ENCODE results near the gene USH2A. TPM values are rescaled to one million over a fixed set of nuclear protein-coding genes. Genes with fewer than 3 reads are reported as not detected.

USH2A gene
- polyA plus RNA-seq, 4 donors = 0.04 to 0.32 (median 0.22) TPM

DNA sequence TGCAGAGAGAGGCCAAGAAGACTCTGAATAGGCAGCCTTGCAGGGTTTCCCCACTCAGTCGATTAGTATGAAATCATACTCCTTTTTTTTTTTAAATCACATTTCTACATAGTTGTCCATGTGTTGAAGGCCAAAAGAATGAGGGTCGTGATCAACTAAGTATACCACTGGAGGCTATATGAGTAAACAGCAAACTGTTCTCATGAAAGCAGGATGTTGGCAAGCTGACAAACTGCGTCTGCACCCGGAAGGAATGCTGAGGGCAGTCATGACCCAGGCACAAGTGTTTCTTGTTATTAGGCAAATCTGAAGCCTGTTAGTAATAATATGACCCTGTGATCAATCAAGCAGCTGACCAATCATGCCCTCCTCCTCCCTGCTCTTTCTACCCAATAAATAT is 213.2 kb downstream of the USH2A start:
- DNase-seq (ENCODE audit: low read depth in 4 of 4, low spot score in 3 of 4) = no peak

DNA sequence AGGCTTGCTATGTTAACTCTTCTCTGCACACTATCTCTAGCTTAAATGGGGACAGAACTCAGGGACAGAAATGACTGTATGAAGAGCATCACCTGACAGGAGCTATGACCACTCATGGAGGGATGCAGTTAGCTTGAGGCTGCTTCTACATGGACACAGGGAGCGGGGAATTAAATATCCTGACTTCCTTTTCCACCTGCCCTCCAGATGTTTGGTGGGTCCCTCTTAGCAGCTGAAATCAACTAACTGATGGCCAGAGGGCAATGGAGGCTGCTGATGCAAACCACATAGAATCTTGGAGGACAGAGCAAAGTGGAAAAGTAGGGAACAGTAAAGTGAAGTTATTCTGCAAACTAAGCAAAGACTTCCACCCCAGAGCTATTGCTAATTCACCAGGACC is 214.1 kb downstream of the USH2A start:
- DNase-seq (ENCODE audit: low read depth in 4 of 4, low spot score in 3 of 4) = no peak

DNA sequence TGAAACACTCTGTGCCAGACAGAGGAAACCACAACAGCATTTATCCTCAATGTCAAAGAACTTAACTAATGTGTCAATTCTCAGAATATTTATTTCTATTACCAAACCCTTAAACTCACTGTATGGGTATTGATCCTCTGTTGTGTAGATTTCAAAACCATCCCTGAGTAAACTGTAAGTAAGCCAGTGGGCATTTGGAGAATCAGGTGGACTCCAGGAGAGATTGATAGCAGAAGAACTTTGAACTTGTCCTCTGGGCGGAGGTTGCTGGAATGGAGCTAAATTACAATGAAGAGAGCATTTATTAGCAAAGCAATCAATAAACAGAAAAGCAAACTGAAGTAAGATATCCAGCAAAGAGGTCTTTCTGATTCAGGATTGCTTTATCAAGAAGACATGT is 216.1 kb downstream of the USH2A start:
- DNase-seq (ENCODE audit: low read depth in 4 of 4, low spot score in 3 of 4) = no peak

DNA sequence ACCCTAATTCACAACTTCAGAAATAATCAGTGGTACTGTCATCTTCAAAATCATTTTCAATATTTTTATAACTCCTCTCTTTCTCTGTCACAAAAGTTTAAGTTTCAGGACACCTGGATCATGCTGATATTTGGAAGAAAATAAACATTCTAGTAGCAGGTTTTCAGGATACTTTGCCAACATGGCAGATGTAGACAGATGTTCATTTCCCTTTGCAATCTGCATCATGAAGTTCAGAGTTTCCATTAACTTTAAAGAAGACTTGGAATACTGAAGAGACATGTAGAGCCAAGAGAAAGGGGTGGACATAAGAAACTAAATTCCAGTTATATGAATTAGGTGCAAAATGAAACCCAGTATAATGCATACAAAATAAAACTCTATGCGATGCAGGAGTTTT is 218.1 kb downstream of the USH2A start:
- DNase-seq (ENCODE audit: low read depth in 4 of 4, low spot score in 3 of 4) = no peak

DNA sequence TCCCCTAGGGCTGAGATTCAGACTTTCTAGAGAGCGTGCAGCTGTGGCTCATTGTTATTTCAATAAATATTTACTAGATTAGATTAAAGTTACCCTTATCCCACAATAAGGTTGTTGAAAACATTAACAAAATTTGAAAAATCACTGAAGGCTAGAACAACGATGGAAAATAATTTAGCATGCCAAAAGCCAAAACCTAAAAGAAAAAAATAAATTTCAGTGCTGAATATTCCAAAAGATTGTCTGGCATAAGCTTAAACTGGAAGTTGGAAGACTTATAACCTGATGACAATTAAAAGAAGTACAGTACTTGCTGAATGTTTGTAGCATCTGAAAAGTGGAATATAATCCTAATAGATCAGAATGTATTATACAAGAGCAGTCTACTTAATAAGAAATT is 221.3 kb downstream of the USH2A start:
- no peak for DNase-seq (ENCODE audit: low read depth in 4 of 4, low spot score in 3 of 4)

DNA sequence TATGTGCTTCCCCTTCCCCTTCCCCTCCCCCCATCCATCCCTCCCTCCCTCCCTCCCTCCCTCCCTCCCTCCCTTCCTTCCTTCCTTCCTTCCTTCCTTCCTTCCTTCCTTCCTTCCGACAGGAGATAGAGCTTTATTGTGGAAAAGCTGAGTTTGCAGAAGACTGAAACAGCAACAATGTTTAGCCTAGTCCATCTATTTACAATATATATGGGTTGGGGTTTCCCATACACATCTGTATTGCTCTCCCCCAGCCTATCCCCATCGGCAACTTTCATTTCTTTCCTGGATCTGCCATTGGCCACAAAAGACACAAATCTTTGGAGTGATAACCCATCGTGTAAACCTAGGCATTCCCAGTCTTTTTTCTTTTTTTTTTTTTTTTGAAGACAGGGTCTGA is 222.3 kb downstream of the USH2A start:
- no peak for DNase-seq (ENCODE audit: low read depth in 4 of 4, low spot score in 3 of 4)

DNA sequence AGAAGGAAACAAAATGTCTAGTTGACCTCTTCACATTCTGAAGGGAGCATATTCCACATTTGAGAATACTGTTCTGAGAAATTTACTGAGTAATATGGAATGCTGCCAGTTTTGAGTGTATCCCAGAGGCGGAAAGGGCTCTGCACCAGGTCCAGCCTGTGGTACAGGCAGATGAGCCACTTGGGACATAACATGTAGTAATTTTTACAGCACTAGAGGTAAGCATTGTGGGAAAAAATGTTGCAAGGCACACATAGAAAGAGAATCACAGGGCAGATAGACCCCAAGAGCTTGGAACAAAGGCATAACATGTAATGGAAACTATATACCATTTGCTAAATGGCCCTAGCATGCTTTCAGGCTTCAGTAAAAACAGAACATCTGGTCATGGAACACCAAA is 228.5 kb downstream of the USH2A start:
- DNase-seq (ENCODE audit: low read depth in 4 of 4, low spot score in 3 of 4) = no peak

DNA sequence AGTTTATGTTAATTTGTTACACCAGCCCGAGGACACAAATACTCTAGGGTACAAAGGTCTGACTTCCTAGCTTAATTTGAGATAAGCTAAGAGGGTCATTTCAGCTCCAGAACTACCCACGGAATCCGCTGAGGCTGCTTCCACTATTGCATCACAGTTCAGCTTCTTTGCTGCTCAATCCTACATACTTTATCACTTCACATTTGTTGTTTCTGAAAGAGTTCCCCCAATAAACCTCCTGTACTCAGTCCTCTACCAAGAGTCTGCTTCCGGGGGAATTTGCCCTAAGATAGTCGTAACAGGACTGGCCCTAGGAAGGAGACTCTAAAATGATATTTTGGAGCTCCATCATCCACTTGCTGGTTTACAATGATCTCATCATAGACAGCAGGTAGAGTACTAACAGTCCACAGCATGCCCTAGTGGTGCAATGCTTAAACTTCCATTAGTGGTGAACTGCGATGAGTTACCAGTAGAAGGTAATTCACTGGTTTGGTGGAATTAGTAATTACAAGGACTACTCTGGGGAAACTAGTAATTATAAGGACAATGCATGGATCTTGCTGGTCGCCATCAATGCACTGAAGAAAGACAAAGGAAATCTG is 229.3 kb downstream of the USH2A start:
- DNase-seq (ENCODE audit: low read depth in 4 of 4, low spot score in 3 of 4) = no peak

DNA sequence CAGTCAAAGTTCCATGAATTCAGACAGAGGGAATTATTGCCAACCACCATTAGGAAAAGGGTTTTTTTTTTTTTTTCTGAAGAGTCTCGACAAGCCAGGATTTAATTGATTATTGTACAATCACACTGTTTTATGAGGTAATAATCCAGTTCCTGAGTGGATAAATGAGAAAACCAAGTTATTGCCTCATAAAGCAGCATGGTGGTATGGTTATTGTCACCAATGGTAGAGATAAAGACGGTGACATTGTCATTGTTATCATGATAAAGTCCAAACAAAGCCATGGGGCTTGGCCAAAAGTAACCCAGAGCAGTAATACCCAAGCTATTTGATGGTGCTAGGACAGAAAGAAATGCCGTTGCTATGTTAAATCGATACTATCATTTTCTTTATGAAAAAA is 232.8 kb downstream of the USH2A start:
- no peak for DNase-seq (ENCODE audit: low read depth in 4 of 4, low spot score in 3 of 4)

DNA sequence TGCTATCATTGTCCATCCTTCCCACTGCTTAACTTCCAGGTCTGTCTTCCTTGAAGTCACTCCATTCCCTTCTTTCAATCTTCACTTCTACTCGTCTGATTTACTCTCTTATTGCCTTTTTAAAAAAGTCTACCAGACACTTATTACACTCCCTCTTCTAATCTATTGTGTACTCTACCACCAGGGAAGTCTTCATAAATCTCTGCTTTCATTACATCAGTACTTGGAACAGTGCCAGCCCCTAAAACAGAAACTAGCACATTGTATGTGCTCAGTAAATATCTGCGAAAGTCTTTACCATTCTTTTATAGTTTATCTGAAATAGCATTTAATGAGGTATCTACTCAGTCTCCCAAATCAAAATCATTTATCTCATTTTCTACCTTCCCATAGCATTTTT is 236.4 kb downstream of the USH2A start:
- no peak for DNase-seq (ENCODE audit: low read depth in 4 of 4, low spot score in 3 of 4)

DNA sequence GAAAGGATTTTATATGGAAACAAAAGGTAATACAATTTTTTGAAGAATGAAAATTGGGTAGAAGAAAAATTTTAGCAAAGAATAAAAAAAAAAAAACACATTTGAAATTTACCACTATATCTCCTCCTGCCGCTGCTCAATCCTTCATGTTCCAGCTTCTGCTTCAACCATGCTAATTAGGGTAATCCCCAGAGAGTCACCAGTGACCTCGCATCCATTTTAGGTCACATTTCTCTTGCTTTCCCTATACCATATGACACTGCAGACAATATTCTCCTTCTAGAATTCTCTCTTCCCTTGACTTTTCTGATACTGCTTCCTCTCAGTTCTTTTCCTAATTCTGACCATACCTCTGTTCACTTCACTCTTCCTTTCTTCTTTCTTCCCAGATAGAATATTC is 237.1 kb downstream of the USH2A start:
- DNase-seq (ENCODE audit: low read depth in 4 of 4, low spot score in 3 of 4) = no peak

DNA sequence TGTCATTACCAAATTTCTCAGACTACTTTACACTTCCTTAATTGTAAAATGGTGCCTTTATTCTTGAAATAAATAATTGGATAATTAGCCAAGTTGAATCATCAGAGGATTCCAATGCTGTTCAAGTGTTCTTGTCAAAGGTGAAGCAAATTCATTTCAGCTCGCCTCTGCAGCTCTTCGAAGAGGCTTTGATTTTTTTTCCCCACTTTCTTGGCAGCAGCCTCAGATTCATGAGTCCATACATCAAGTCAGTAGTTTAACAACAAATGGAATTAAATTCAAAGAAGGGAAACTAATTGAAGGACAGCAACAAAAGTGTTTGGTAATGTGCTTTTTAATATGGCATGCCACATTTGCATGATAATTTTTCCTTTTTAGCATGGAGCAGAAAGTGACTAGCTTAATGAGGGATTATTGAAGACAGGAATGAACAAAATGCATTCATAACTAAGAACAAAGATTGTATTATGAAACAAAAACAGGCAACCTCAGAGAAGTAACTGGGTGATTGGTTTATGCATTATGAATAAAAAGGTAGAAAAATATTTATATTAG is 239.0 kb downstream of the USH2A start:
- no peak for DNase-seq (ENCODE audit: low read depth in 4 of 4, low spot score in 3 of 4)

DNA sequence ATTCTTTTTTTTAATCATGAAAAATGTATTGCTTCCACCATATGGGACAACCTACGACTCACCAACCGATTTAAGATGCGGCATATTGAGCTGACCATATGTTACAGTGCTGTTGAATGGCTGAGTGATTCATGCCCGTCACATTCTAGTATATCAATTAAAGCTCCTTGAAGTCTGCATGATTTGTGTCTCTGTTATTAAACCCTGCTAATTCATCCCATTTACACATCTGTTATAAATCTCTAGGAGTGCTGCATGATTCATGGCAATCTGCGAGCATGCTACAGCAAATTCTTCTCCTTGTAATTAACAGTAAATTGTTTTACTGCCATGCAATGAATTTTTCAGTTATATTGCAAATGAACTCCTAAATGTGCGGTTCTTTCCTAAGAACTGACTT is 239.8 kb downstream of the USH2A start:
- DNase-seq (ENCODE audit: low read depth in 4 of 4, low spot score in 3 of 4) = peak in 1 of 4 donors; percentile 22

DNA sequence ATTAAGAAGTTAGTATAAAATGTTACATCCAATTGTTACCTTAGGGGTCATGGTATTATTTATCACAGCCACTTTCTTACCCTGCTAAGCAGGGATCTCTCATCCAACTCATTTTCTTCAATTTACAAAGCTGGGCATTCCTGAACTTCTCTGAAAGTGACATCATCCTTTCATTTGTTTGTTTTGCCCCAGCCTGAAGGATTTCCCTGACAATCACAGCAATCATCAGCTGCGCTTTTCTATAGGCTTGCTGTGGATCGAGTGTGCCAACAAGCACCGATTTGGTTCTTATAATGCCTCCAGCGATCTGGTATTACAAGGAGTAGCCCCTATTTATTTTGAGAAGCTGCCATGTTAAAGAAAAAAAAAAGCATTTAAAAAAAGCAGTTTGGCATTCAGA is 240.2 kb downstream of the USH2A start:
- DNase-seq (ENCODE audit: low read depth in 4 of 4, low spot score in 3 of 4) = no peak

DNA sequence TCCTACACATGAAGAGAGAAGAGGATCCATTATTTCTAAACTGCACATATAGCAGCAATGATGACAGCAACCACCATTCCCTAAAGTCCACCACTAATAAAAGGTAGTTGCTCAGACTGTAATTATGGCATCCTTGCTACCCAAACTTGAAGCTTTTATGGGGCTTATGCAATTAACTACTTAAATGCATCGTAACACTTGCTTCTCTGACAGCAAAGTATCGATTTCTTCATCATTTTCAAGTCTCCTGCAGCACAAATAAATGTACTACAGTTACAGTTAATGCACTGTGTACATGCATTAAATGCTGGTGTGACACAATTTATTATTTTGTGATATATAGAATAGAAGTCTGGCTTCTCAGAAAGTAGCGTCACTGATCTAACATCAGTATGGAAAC is 241.7 kb downstream of the USH2A start:
- no peak for DNase-seq (ENCODE audit: low read depth in 4 of 4, low spot score in 3 of 4)

DNA sequence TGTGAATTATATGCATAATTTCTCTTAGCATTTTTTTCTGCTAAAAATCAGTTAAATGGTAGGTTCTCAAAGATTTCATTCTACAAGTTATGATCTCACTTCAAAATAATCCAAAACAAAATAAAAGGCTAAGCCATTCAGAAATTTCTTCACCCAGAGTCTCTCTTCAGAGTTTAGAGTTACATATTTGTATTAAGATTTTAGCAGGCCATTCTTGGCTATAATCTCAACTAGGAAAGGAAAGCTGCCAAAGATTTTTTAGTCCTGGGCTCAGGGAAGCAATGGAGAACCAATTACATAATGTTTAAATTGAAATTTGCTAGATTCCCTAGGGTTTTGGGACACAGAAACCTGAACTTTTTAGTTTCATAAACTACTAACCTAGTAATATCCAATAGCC is 245.0 kb downstream of the USH2A start:
- no peak for DNase-seq (ENCODE audit: low read depth in 4 of 4, low spot score in 3 of 4)

DNA sequence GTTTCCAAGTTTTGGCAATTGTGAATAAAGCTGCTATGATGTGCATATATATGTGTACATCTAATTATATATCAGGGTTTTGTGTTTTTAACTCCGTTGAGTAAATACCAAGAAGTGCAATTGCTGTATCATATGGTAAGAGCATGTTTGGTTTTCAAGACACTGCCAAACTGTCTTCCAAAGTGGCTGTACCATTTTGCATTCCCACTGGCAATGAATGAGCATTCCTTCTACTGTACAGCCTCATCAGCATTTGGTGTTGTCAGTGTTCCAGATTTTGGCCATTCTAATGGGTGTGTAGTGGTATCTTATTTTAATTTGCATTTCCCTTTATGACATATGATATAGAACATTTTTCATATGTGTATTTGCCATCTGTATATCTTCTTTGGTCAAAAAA is 246.3 kb downstream of the USH2A start:
- DNase-seq (ENCODE audit: low read depth in 4 of 4, low spot score in 3 of 4) = no peak

DNA sequence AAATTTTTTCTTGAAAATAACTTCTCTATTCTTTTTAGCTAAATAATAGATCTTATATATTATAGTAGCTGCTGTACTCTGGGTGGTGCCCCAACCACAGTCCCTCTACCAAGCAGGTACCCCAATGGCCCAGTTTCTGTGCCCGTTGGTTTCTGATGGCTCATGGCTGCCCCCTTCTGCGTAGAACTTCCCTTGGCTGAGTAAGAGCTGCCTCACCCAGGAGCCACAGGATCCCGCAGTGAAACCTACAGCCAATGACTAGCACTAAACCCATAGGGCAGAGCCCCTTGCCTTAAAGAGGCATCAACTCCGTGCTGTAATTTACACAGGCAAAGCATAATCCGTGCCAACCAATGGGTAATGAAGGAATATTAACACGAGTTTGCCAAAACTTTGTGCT is 247.5 kb downstream of the USH2A start:
- no peak for DNase-seq (ENCODE audit: low read depth in 4 of 4, low spot score in 3 of 4)

DNA sequence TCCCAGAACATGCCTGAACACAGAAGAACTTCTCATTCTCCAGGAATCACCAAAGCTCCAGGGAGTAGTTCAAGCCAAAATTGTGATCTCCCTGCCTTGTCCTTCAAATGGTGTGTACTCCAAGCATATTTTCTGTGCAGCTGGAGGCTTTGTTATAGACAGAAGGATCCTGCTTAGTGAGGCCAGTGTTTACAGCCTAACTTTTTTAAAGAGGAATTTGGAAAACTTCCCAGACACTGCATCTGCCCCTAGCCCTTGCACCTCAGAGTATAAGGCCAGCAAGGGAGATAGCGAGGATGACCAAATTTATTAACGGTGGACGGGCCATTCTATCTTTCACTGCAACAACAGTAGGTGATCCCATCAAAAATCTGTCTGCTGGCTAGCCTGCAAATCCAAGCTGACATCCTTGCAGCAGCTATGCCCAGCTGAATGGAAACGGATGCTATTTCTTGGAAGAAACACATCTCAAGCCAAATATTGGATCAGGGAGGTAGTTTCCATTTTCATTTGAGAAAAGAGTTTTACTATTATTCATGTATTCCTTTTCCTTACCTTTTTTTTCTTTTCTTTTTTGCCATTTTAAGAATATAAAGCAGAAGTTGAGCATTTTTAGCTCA is 249.8 kb downstream of the USH2A start:
- DNase-seq (ENCODE audit: low read depth in 4 of 4, low spot score in 3 of 4) = no peak

DNA sequence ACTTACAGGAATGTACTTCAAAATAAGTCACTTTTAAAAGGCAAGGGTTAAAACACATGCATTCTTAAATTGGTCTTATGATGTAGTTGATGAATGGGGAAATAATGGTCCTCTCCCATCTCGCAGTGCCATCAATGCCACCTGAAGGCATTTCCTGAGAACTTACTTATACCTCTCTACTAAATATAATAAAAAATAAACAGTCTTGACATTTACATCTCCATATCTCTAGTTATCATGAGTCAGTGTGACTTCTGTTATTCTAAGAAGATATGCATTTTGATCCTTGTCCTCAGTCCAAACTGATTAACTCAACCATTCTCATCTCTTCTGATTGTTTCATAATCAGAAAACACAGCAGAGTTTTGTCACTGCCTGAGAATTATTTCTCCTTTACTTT is 253.9 kb downstream of the USH2A start:
- DNase-seq (ENCODE audit: low read depth in 4 of 4, low spot score in 3 of 4) = no peak

DNA sequence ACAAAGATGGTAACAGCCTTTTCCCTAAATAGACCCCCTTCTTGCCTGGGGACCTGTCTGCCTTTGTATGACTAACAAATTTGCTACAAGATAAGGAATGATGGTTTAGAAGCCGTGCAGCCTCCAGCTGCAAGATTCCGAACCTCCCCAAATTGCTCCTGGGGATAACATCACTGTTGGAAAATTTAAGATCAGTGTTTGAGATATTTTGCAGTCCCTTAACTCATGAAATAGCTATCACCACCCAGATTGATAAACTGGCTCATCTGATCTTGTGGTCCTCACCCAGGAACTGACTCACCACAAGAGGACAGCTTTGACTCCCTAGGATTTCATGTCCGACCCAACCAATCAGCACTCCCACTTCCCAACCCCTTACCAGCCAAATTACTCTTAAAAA is 254.7 kb downstream of the USH2A start:
- no peak for DNase-seq (ENCODE audit: low read depth in 4 of 4, low spot score in 3 of 4)

DNA sequence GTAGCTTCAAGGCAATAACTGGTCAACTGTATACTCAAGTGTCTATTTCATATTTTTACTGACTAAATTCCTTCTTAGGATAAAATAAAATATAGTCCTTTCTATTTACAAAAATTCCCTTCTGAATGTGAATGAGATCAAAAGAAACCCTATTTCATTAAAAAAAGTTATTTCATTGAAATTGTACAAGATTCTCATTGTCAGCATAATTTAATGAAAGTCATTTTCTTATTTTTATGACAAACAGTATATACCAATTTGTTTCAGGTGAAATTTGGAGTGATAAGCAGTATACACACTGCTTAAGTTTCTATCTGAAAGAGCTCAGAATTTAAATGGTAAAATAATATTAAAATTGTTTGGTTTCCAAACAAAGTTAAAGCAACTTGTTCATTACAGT is 269.2 kb downstream of the USH2A start:
- DNase-seq (ENCODE audit: low read depth in 4 of 4, low spot score in 3 of 4) = no peak

DNA sequence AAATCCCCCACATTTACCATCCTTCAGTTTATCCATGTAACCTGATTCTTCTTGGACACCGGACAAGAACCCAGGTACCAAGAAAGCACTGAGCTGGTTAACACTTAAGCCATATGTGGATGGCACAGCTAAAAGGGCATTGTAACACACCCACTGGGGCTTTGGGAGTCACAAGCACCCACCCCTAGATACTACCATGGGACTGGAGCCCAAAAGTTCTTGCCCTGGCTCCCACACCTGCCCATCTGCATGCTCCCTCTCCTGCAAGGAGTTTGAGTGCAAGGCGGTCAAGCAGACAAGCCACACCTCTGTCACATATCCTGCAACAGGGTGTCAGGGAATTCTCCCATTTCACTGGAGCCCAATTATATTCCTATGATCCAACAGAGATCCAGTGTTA is 270.1 kb downstream of the USH2A start:
- no peak for DNase-seq (ENCODE audit: low read depth in 4 of 4, low spot score in 3 of 4)
